Renal cortical epithelial cell (primary cell): Measurements from ENCODE around the gene ATAD3C. TPM values are rescaled to one million over a fixed set of nuclear protein-coding genes. Genes with fewer than 3 reads are reported as not detected.
"Not testable (repeated sequence)": the region's sequence is repeated elsewhere in the genome, so short reads cannot be mapped to it uniquely, and the experiment has no call there.

ENCODE experiments used
- DNase-seq: peaks from one replicate; pipeline ENCODE4 v3.0.0-alpha.2; 2011; ENCODE audit warnings: low read depth
- total RNA-seq: library from RNA; depleted of rRNA; stranded (reverse); fragments of >200 nt; gene quantifications from 2 replicates; pipeline ENCODE4 v1.2.3, GENCODE V29; 2014

ATAD3C gene, protein sequence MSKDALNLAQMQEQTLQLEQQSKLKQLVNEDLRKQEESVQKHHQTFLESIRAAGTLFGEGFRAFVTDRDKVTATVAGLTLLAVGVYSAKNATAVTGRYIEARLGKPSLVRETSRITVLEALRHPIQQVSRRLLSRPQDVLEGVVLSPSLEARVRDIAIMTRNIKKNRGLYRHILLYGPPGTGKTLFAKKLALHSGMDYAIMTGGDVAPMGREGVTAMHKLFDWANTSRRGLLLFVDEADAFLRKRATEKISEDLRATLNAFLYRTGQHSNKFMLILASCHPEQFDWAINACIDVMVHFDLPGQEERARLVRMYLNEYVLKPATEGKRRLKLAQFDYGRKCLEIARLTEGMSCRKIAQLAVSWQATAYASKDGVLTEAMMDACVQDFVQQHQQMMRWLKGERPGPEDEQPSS
- under 0.01 and 5.2 TPM in 2 replicates for total RNA-seq

DNA sequence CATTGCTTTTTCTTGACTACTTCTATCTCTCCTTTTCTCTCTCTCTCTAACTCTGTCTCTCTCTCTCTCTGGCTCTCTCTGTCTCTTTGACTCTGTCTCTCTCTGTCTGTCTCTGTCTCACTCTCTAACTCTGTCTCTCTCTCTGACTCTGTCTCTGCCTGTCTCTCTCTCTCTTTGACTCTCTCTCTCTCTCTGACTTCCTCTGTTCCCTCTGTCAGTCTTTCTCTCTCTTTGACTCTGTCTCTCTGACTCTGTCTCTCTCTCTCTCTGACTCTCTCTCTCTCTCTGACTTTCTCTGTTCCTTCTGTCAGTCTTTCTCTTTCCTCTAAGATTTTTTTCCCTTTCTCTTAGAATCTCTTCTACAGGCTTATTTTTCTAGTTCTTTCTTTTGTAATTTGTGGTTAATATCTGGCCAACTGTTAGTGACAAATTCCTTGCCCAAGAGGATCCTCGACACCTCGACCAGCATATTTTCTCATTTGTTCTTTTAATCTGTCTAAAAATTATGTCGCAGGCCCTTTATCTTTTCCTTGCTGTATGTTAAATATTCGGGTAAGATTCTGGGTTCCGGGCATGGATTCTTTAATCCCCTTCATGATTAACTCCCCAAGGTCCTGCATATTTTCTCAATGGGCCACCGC, at the start of gene ATAD3C:
Gene ATAD3C, plus strand, starts transcription at position 591 of the 641 bp plus-strand sequence. CDS start 995 bp downstream, outside the sequence.
- DNase-seq = no peak

DNA sequence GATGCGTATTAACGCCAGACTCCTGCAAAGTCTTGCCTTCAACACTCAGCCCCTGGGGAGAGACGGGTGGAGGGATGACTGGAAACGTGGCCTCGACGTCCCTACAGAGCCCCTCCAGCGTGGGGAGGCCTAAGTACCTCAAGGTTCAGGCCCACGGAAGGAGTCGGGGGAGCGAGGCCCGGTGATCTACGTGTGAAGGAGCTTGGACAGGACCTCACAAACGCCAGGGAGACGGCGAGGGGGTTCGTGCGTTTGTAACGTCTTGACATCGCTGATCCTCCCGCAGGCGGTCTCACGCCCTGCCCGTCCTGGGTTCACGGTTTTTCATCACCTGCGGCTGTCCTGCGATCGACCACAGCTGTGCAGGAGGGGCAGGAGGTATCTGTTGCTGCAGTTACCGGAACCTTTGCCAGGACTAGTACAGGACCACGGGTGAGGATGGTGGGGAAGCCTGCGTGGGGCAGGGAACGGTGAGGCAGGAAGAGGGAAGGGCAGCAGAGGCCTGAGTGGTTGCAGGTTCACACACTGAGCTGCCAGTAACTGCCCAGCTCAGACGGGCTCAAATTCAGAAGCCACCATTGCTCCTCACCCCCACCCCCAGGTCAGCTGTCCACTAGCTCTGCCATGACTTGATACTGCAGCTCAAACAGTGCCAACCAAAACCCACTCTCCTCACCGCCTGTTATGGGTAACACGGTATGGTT, 49.5 kb upstream of the ATAD3C start:
- DNase-seq = no peak

DNA sequence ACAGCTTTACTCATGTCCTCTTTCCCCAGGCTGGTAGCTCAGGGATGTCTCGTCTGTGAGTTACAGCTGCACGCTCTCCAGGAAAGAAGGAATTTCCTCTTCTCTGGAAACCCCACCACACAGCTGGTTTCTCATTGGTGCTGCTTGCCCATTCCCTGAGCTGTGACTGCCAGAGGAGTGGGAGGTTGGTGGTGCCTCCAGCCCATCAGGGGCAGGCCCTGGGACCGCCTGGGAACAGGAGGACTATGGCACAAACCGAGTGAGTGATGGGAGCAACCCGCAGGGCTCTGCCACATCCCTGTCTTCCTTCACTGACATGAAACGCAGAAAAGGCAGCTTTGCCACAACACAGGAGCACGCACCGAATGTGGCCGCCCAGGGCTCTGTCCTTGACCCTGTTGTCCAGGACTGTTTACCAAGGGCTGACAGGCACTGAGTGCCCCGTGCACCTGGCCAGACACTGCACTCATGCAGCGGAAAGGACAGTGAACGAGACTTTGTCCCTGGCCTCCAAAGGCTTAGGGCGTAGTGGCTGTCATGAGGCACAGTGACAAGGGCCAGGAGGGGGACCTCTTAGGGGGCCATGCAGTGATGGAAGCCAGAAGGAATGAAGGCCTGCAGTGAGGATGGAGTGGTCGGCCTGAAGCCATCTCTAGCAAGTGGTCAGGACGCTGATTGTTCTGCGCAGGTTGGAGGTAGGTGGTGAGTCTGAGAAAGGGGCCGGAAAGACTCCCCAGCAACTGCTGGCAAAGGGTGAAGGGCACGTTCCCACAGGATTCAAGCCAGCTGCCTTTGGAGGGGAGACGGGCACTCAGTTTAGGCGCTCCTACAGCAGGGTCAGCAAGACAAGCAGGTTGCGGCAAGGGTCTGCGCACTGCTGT, 48.7 kb upstream of the ATAD3C start:
- no peak for DNase-seq

DNA sequence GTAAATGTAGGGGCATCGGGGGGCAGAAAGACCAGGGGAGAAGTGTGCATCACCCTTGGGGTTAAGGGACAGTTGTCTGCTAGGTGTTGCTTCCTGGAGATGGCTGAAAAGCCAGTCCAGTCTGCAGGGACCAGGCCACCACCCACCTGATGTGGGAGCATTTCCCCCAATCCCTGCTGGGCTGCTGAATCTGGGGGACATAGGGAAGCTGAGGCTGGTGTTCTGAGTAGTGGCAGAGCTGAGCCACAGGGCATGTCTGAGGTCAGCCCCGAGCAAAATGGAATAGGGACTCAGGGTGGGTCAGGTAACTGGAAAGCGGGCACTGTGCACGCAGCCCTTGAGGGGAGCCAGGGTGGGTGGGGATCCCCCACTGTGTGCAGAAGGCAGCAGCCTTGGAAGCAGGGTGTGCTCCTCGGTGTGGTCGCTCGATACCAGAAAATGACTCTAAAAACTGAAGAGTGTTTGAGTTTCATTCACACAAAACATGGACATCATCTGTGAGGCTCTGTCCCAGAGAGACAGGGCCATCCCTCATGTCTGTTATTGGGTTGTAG, 48.0 kb upstream of the ATAD3C start:
- DNase-seq = no peak

DNA sequence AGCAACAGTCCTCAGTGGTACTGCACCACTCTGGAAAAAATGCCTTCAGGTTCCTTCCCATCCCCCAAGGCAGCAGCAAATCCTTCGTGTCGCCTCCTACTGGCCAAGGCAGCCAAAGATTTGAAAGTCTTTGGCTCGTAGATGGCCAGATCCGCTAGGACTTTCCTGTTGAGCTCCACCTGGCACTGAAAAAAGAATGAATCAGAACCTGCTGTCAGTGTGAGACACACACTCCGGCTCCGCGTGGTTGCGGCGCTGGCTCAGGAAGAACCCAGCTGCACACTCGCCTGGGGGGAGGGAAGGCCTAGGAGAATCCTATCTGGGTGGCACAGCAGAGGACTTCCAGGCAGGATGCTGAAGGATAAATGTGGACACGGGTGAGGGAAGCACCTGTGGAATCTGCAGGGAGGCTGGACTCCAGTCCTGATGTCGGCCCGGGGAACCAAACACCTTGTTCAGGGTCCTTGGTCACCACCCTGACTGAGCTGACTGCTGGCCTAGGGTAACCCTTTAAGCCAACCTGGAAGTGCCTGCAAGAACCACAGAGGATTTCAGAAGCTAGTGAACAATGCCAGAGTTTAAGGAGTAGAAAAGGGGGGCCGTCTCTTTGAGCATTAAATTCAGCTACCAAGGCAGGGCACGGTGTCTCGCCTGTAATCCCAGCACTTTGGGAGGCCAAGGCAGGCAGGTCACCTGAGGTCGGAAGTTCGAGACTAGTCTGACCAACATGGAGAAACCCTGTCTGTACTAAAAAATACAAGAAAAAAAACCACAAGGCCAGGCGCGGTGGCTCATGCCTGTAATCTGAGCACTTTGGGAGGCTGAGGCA, 47.2 kb upstream of the ATAD3C start:
- DNase-seq = peak; percentile 61

DNA sequence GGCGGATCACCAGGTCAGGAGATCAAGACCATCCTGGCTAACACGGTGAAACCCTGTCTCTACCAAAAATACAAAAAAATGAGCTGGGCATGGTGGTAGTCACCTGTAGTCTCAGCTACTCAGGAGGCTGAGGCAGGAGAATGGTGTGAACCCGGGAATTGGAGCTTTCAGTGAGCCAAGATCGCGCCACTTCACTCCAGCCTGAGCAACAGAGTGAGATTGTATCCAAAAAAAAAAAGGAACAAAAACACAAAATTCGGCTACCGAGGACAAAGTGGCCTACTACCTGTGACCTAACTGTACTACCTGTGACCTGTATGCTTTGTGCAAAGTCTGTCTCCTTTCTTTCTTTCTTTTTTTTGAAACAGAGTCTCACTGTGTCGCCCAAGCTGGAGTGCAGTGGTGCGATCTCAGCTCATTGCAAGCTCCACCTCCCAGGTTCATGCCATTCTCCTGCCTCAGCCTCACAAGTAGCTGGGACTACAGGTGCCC, 46.5 kb upstream of the ATAD3C start:
- not testable (repeated sequence) for DNase-seq

DNA sequence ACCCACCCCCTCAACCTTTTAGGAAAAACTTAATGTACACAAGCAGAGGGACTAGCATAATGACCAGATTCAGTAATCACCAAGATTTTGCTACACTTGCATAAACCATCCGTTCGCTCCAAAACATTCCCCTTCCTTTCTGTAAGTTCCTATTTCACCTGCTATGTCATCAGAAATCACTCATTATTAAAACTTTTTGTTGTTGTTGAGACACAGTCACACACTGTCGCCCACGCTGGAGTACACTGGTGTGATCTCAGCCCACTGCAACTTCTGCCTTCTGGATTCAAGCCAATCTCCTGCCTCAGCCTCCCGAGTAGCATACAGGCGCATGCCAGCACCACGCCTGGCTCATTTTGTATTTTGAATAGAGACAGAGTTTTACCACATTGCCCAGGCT, 45.8 kb upstream of the ATAD3C start:
- no peak for DNase-seq

DNA sequence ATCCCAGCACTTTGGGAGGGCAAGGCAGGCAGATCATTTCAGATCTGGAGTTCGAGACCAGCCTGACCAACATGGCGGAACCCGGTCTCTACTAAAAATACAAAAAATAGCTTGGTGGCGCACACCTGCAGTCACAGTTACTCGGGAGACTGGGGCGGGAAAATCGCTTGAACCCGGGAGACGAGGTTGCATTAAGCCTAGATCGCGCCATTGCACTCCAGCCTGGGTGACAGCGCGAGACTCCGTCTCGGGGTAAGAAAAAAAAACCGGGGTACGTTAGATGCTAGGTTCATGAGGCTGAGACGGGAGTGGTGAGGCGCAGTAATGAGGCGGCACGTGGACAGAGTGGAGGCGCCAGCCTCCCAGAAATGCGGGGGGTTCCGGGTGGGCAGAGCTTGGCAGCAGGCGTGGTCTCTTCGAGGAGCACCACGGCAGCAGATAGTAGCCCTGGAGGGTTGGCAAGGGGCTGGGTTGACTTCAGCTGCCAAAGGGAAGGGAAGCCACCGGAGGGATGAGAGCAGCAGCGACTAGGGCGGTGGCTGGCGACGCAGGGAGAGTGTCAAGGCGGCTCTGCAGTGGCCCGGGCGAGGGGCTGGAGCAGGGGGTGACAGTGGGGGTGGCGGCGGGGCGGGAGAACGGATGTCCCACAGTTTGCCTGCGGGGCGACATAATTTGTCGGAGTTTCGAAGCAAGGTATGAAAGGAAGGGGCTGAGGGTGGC, 43.2 kb upstream of the ATAD3C start:
- DNase-seq = no peak

DNA sequence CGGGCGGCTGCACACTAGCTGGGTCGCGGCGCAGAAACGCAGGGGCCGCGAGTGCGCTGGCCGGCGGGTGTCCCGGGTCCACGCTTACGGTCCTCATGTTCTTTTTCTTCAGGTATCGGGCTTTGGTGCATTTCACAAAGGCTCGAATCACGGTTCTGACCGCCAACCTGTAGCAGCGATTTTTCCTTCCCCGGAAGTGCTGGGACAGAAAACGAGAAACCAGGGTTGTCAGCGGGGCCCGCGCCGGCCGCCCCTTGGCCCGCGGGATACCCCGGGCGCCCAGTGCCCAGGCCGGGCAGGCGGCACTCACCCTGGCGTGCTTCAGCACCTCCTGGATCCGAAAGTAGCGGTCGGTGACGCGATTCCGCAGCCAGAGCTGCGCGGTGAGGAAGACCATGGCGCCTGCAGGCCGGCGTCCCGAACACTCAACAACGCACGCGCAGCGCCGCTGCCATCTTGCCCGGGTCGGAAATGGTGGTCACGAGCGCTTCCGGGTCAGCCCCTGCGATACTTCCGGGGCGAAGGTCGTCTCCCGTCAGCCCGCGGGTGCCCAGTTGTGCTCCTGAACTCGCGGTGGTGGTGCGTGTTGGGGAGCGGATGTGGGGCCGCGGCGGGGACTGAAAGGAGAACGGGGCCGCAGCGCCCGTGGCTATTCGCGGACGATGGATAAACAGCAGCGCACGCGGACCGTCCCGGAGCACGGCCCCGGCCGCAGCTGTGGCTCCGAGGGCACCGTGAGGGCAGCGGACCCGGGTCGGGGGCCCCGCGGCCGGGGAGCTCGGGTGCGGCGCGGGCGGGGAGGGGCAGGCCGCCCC, 42.5 kb upstream of the ATAD3C start, which contains the start of gene MRPL20:
Gene MRPL20, minus strand, starts transcription at position 473 of the 815 bp plus-strand sequence. Its CDS starts 76 bp downstream, at position 397.
- peak; percentile 77 for DNase-seq

DNA sequence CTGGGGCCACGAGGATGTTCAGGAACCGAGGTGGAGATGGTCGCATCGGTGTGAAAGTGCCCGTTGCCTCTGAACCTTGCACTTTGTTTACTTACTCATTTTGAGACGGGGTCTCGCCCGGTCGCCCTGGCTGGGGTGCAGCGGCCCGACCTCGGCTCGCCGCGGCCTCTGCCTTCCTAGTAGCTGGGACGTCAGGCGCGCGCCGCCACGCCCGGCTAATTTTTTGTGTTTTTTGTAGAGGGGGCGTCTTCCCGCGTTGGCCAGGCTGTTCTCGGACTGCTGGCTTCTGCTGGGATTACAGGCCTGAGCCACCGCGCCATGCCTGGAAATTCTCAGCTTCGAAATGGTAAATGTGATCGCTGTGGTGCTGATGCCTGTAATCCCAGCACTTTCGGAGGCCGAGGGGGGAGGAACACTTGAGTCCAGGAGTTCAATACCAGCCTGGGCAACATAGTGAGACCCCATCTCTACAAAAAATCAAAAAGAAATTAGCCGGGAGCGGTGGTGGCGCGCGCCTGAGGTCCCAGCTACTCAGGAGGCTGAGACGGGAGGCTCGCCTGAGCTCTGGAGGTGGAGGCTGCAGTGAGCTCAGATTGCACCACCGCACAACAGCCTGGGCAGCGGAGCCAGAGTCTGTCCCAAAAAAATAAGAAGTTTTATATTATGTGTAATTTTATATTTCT, 41.7 kb upstream of the ATAD3C start:
- peak; percentile 18 for DNase-seq

DNA sequence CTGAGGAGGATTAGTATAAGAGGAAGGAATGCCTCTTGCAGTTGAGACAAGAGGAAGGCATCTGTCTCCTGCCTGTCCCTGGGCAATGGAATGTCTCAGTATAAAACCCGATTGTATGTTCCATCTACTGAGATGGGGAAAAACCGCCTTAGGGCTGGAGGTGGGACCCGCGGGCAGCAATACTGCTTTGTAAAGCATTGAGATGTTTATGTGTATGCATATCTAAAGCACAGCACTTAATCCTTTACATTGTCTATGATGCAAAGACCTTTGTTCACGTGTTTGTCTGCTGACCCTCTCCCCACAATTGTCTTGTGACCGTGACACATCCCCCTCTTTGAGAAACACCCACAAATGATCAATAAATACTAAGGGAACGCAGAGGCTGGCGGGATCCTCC, 39.3 kb upstream of the ATAD3C start:
- DNase-seq = not testable (repeated sequence)

DNA sequence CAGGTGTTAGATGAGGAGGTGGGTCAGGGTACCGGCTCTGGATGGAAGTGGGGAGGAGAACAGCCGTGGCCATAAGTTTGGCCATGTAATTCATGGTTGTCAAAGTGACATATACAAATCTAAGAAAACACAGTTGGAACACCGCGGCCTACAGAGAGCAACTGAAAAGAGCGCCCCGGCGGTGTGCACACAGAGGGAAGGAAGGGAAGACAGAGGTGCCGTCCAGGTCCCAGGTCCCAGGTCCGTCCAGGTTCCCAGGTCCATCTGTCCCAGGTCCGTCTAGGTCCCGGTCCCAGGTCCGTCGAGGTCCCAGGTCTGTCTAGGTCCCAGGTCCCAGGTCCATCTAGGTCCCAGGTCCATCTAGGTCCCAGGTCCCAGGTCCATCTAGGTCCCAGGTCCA, 37.9 kb upstream of the ATAD3C start:
- no peak for DNase-seq

DNA sequence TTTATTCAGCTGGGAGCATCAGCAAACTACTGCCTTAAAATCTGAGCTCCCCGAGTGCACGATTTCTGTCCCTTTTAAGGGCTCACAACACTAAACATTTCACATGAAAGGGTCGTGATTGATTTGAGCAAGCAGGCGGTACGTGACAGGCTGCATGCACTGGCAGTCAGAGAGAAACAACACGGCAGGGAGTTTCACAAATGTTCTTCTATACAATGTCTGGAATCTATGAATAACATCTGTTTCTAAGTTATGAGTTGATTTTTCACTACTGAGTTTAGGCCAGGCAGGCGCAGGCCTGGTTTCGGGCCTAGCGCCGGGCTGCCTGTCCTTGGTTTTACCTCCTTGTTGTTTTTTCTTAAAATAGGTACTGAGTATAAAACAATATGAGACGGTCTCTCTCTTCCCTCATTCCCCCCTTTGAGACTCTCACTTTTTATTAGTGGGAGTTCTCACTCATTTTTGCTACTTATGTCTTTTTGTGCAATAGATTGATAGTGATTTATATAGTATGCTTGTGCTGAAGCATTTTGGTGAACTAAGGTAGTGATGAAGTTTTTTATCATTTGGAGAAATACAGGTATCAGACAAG, 37.1 kb upstream of the ATAD3C start:
- DNase-seq = not testable (repeated sequence)

DNA sequence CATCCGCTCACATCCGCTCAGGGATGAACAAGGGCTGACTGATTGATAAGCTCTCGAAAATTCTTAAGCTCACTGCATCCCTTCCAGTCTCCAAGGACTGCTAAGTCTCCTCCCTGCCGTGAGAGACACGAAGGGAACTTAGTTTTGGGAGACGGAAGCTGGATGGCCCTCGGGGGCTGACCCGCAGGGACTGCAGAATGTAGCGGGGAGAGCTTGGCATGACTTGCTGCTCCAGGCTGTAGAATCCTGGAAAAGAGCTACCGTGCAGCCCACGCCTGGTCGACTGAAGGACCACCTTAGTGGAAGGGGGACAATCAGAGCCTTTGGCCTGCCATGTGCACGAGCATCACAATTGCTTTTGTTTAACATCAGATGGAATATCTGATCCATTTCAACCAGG, 33.7 kb upstream of the ATAD3C start:
- DNase-seq = no peak

DNA sequence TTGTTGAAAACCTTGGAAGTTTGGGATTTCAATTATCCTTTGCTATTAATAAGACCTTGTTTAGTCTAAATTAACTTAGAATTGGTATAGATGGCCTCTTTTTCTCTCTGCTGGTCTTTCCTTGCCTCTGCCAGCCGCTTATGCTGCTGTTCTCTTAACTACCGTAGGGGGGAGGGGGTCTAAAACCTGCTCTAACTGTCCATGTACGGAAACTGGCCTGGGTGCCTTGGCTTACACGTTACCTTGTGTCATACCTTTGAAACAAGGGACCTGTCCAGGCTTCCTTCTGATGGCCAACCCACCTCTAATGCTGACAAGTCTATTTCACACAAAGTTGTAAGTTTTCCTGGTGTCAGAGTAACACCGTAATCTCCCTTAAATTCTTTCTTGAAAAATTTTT, 32.1 kb upstream of the ATAD3C start:
- not testable (repeated sequence) for DNase-seq

DNA sequence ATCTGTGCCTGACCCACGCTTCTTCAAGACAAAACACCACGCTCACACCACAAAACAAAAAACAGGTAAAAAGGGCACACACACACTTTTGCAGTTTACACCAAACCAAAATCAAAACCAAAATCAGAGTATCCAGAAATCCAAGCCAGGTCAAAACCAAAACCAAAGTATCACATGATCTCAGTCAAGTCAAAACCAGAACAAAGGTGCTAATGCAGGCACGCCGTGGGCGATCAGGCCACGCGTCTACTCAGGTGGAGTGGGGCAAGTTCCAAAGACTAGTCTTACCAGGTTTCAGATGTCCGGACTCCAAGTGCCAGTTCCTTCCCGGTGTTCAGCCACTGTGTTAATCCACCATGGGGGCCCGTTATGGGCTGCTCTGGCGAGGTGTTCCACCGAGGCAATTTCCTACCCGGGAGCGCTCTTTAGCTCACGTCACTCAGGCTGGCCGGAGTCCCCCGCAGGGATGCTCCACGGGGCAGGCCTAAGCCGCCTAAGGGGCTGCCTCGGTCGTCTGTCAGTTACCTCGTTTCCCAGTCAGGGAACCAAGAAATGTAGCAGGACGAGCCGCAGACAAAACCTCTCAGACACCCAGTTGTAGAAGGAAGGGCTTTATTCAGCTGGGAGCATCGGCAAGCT, 31.5 kb upstream of the ATAD3C start:
- not testable (repeated sequence) for DNase-seq
